GM12878 (cell line): ENCODE data around the gene RAB29. TPM values are rescaled to one million over a fixed set of nuclear protein-coding genes. Genes with fewer than 3 reads are reported as not detected.

Source experiments
- ATAC-seq: fragments of 200-7000 bp; cut with Tn5 transposase; 3 replicates; pipeline ENCODE4 v1.9.1; 2020; ENCODE audit warnings: mild to moderate bottlenecking, moderate library complexity
- BruUV-seq: library from RNA; stranded (reverse); fragments of 400-500 nt; replicated peaks from 2 replicates; lab custom pipeline; 2021; lab: Mats Ljungman, UMichigan
- CTCF ChIA-PET: fragments of 300-600 bp; sonication (Branson Sonifier 250); formaldehyde crosslinking; extraction: SDS; loops from one replicate; lab custom pipeline; 2021; ENCODE audit warnings: inconsistent platforms; lab: Yijun Ruan, JAX
- POLR2A ChIA-PET: fragments of 350-600 bp; formaldehyde crosslinking; extraction: SDS; loops from one replicate; lab custom pipeline; 2021; ENCODE audit warnings: inconsistent platforms; lab: Charles Lee
- RAD21 ChIA-PET: fragments of 300-600 bp; sonication (Branson Sonifier 250); formaldehyde crosslinking; loops from one replicate; lab custom pipeline; 2023; ENCODE audit warnings: antibody characterized with exemption; ENCODE audit not compliant: unreplicated experiment; lab: Charles Lee
- SMC1A ChIA-PET: fragments of 300-600 bp; sonication (Branson Sonifier 250); formaldehyde crosslinking; loops from one replicate; lab custom pipeline; 2023; ENCODE audit not compliant: unreplicated experiment, uncharacterized antibody; lab: Charles Lee
- DNase-seq: peaks from one replicate; pipeline ENCODE4 v3.0.0-alpha.2; 2011; ENCODE audit warnings: low read depth, low spot score
- FAIRE-seq: peaks from 3 replicates; lab custom pipeline; 2011; peaks lifted over from hg19 to GRCh38; lab: Jason Lieb, UNC
- H2AFZ ChIP-seq: 2 replicates; pipeline ENCODE4 v1.6.0; 2011; ENCODE audit warnings: low read depth, low read length, control low read depth; ENCODE audit not compliant: control insufficient read depth
- H3K27ac ChIP-seq: 2 replicates; pipeline ENCODE4 v1.5.1; 2011; ENCODE audit warnings: control low read depth; ENCODE audit not compliant: control insufficient read depth, insufficient read depth
- H3K27me3 ChIP-seq, 2 experiments: replicated peaks in 1 of 2; 2 replicates each; pipeline versions ENCODE4 v1.6.0 to v1.6.1; 2011; ENCODE audit warnings: low read length in 1 of 2; ENCODE audit not compliant: control insufficient read depth in 2 of 2, insufficient read depth in 2 of 2
- H3K36me3 ChIP-seq, 2 experiments: 2 replicates each; pipeline ENCODE4 v1.5.1; 2011; ENCODE audit warnings: low read length in 1 of 2; ENCODE audit not compliant: control insufficient read depth in 2 of 2, insufficient read depth in 2 of 2
- H3K4me1 ChIP-seq: 2 replicates; pipeline ENCODE4 v1.6.1; 2011; ENCODE audit warnings: mild to moderate bottlenecking, low read length, moderate library complexity, mixed read lengths; ENCODE audit not compliant: control insufficient read depth, insufficient read depth
- H3K4me2 ChIP-seq: 2 replicates; pipeline ENCODE4 v1.6.0; 2011; ENCODE audit warnings: control low read depth; ENCODE audit not compliant: control insufficient read depth, insufficient read depth
- H3K4me3 ChIP-seq: fragments of 200-600 bp; sonication (generic); 2 replicates; pipeline ENCODE4 v1.5.1; 2016
- H3K79me2 ChIP-seq: 2 replicates; pipeline ENCODE4 v1.6.0; 2011; ENCODE audit warnings: low read length; ENCODE audit not compliant: control insufficient read depth, insufficient read depth
- H3K9ac ChIP-seq: 2 replicates; pipeline ENCODE4 v1.8.0; 2011; ENCODE audit warnings: low read length, control low read depth, mixed read lengths; ENCODE audit not compliant: control insufficient read depth, insufficient read depth
- H3K9me3 ChIP-seq: replicated peaks from 3 replicates; pipeline ENCODE4 v1.5.1; 2011; ENCODE audit warnings: mild to moderate bottlenecking, low read length; ENCODE audit not compliant: control insufficient read depth, insufficient read depth
- H4K20me1 ChIP-seq: 2 replicates; pipeline ENCODE4 v1.6.0; 2011; ENCODE audit not compliant: control insufficient read depth, insufficient read depth
- BCL11A ChIP-seq: IDR thresholded peaks from 2 replicates; pipeline ENCODE4 v1.6.1; 2011; ENCODE audit warnings: low read depth, low read length
- BHLHE40 ChIP-seq, 2 experiments: fragments of 450-650 bp in 1 of 2; IDR thresholded peaks; 2 replicates each; pipeline ENCODE4 v1.6.1; 2011 to 2017; ENCODE audit warnings: low read depth in 2 of 2, borderline replicate concordance in 1 of 2, improper control_type of control experiment in 1 of 2, low read length in 1 of 2, mild to moderate bottlenecking in 1 of 2
- CBFB ChIP-seq: IDR thresholded peaks from 2 replicates; pipeline ENCODE4 v1.6.1; 2016; ENCODE audit warnings: antibody characterized with exemption, low read depth
- CHD1 ChIP-seq: IDR thresholded peaks from 2 replicates; pipeline ENCODE4 v1.6.1; 2012; ENCODE audit warnings: low read depth, low read length, improper control_type of control experiment
- CREB1 ChIP-seq: IDR thresholded peaks from 2 replicates; pipeline ENCODE4 v1.6.1; 2012; ENCODE audit warnings: low read depth, mild to moderate bottlenecking, inconsistent platforms
- GABPA ChIP-seq: IDR thresholded peaks from 2 replicates; pipeline ENCODE4 v1.6.1; 2014; ENCODE audit warnings: antibody characterized with exemption, low read depth, mild to moderate bottlenecking, inconsistent platforms
- MEF2B ChIP-seq: fragments of 450-650 bp; IDR thresholded peaks from 2 replicates; pipeline ENCODE4 v1.6.1; 2018; ENCODE audit warnings: mild to moderate bottlenecking, moderate library complexity; ENCODE audit not compliant: partially characterized antibody, poor library complexity, severe bottlenecking
- MYB ChIP-seq: fragments of 150-350 bp; IDR thresholded peaks from 2 replicates; pipeline ENCODE4 v1.6.1; 2014; ENCODE audit warnings: mild to moderate bottlenecking, low read depth, low read length, borderline replicate concordance
- NFXL1 ChIP-seq: fragments of 450-650 bp; IDR thresholded peaks from 2 replicates; pipeline ENCODE4 v1.6.1; 2017; ENCODE audit warnings: antibody characterized with exemption, mild to moderate bottlenecking, borderline replicate concordance
- PML ChIP-seq: IDR thresholded peaks from 2 replicates; pipeline ENCODE4 v1.6.1; 2012; ENCODE audit warnings: low read length, inconsistent platforms
- RB1 ChIP-seq: fragments of 450-650 bp; formaldehyde crosslinking; IDR thresholded peaks from 2 replicates; pipeline ENCODE4 v1.6.1; 2017; ENCODE audit warnings: mild to moderate bottlenecking, borderline replicate concordance
- SRF ChIP-seq, 2 experiments: IDR thresholded peaks; 2 replicates each; pipeline ENCODE4 v1.6.1; 2011; ENCODE audit warnings: low read depth in 2 of 2, low read length in 2 of 2, mild to moderate bottlenecking in 1 of 2, moderate library complexity in 1 of 2
- YBX1 ChIP-seq: fragments of 450-650 bp; IDR thresholded peaks from 2 replicates; pipeline ENCODE4 v1.6.1; 2016; ENCODE audit warnings: antibody characterized with exemption
- ZNF207 ChIP-seq: fragments of 450-650 bp; IDR thresholded peaks from 2 replicates; pipeline ENCODE4 v1.6.1; 2014; ENCODE audit warnings: antibody characterized with exemption, mild to moderate bottlenecking, borderline replicate concordance
- WGBS: methylation state at CpG from one replicate; pipeline ENCODE4 v1.1.6; 2016; ENCODE audit warnings: low lambda C conversion rate; ENCODE audit not compliant: insufficient replicate concordance, insufficient coverage; ENCODE audit errors: missing lambda C conversion rate; 5-methylcytosine and 5-hydroxymethylcytosine counted together
- in situ Hi-C: fragments of 300-500 bp; cut with MboI; formaldehyde crosslinking; loops from 9 replicates; pipeline ENCODE4 v1.14.3; 2018; ENCODE audit warnings: mixed read lengths
- intact Hi-C: fragments of 100-400 bp; cut with micrococcal nuclease; formaldehyde crosslinking; loops from one replicate; pipeline ENCODE4 v1.14.2; 2022; ENCODE audit not compliant: unreplicated experiment
- polyA plus RNA-seq, 11 experiments: library from polyadenylated mRNA; depleted of rRNA in 4 of 11; unstranded in 6 of 11; stranded (reverse) in 5 of 11; fragments of >200 nt; fragmentation: Nextera tagmentation in 4 of 11; fragmentation: Illumina TruSeq in 1 of 11; extraction: Ambion mirVana in 4 of 11; extraction: Trizol in 1 of 11; gene quantifications; 1 replicate in 1 of 11; 2 replicates in 10 of 11; pipeline versions ENCODE4 v1.2.1 to v1.2.3, GENCODE V29; 2011 to 2016; ENCODE audit warnings: inconsistent platforms in 2 of 11, missing spikeins in 2 of 11, low read depth in 1 of 11
- total RNA-seq, 4 experiments: library from RNA; depleted of rRNA in 3 of 4; stranded (reverse); fragments of >200 nt in 3 of 4; fragmentation: Illumina TruSeq in 1 of 4; extraction: Trizol in 1 of 4; gene quantifications; 2 replicates each; pipeline versions ENCODE4 v1.2.1 to v1.2.3, GENCODE V29; 2013 to 2021
- TF ChIP-seq, protein P1 (sequence below): fragments of 450-650 bp; IDR thresholded peaks from 2 replicates; pipeline ENCODE4 v1.6.1; 2017; ENCODE audit warnings: borderline replicate concordance
- TF ChIP-seq, protein P2 (sequence below): IDR thresholded peaks from 2 replicates; pipeline ENCODE4 v1.6.1; 2012; ENCODE audit warnings: low read depth, low read length, improper control_type of control experiment
- TF ChIP-seq, protein P3 (sequence below): fragments of 450-650 bp; IDR thresholded peaks from 2 replicates; pipeline ENCODE4 v1.6.1; 2014; ENCODE audit warnings: mild to moderate bottlenecking

The RAB29 gene
- total and polyA plus RNA-seq, 10 of the 15 experiments (the other 5 are each of a cell fraction or from before 2014, with no cell fraction given) = 11.7 to 74.5 (median 15.0) TPM

DNA sequence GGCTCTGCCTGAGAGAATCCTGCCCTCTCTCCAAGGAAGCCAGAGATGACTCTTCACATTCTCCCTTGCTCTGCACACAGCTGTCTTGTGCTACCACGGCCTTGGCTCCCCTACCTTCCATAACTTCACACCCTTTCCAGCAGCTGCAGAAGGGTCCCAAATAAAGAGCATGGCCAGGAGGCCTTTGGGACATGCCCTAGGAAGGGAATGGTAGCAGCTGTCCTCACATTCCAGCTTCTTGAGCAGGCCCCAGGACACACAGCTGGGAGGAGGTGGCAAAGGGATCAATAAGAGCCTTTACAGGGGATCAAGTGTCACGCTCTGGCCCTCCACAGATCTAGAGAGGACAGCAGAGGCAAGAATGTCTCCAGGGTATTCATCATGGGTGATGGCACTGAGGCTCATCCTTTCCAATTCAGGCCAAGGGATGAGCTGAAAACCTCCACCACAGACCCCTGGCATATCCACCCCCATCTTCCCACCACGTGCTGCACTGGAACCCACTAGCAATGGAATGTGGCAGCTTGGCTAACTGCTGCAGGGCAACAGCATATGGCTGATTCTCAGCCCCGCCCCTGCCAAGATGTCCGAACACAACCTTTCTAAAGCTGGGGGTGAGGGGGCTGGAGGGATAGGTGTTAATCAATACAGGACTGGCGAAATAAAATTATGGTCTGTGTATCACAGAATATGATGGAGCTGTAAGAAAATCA is 17.8 kb upstream of the RAB29 start:
- WGBS = 34% methylated on average over 6 of the region's 6 CpGs
- Histone ChIP-seq H3K4me1 (peaks cover 7% of the 10 kb centered on the region), H3K9ac (no peak overlapping the region), H3K9me3 (no peaks in the 10 kb centered on the region), H2AFZ (no peak overlapping the region), H3K36me3 (no peaks in the 10 kb centered on the region), H3K27me3 (no peaks in the 10 kb centered on the region; a peak in 1 of 4 replicates), H3K27ac (no peak overlapping the region), H4K20me1 (no peaks in the 10 kb centered on the region), H3K4me2 (no peak overlapping the region), H3K79me2 (no peaks in the 10 kb centered on the region), H3K4me3 (no peak overlapping the region)
- intact Hi-C loops (loop anchor here (2.0 kb wide), 1 partner anchor 114 kb away; no protein-coding TSS in a partner anchor), in situ Hi-C loops (loop anchor here (5.0 kb wide), 3 partner anchors 119 to 314 kb away; no protein-coding TSS in a partner anchor)
- ChIA-PET SMC1A (interaction anchor here (0.5 to 5.4 kb wide), 15 partner anchors 11 to 1541 kb away, joined by 3 to 104 read pairs (median 5); partner anchors contain the start of gene SLC41A1), CTCF (interaction anchor here (1.2 to 14.2 kb wide), 18 partner anchors 11 to 238 kb away, joined by 3 to 222 read pairs (median 10); no protein-coding TSS in a partner anchor), RAD21 (interaction anchor here (1.1 to 6.0 kb wide), 9 partner anchors 13 to 313 kb away, joined by 3 to 121 read pairs (median 7); no protein-coding TSS in a partner anchor), POLR2A (no interaction called here)
- ATAC-seq = no peak
- TF ChIP-seq YBX1 (no peak), CHD1 (no peak), CREB1 (no peak), CBFB (no peak), RB1 (no peak), NFXL1 (no peak), BCL11A (no peak), SRF (IDR thresholded peaks at IDR 0.05; ENCODE audit: low read depth in 2 of 2, low read length in 2 of 2) (no peak), BHLHE40 (IDR thresholded peaks at IDR 0.05; ENCODE audit: borderline replicate concordance in 1 of 2, low read depth in 2 of 2, low read length in 1 of 2) (no peak), ZNF207 (no peak), PML (no peak), GABPA (no peak), MEF2B (no peak), MYB (no peak)
- TF ChIP-seq, protein P1, sequence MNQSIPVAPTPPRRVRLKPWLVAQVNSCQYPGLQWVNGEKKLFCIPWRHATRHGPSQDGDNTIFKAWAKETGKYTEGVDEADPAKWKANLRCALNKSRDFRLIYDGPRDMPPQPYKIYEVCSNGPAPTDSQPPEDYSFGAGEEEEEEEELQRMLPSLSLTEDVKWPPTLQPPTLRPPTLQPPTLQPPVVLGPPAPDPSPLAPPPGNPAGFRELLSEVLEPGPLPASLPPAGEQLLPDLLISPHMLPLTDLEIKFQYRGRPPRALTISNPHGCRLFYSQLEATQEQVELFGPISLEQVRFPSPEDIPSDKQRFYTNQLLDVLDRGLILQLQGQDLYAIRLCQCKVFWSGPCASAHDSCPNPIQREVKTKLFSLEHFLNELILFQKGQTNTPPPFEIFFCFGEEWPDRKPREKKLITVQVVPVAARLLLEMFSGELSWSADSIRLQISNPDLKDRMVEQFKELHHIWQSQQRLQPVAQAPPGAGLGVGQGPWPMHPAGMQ = no peak
- TF ChIP-seq, protein P2, sequence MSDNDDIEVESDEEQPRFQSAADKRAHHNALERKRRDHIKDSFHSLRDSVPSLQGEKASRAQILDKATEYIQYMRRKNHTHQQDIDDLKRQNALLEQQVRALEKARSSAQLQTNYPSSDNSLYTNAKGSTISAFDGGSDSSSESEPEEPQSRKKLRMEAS = no peak
- TF ChIP-seq, protein P3, sequence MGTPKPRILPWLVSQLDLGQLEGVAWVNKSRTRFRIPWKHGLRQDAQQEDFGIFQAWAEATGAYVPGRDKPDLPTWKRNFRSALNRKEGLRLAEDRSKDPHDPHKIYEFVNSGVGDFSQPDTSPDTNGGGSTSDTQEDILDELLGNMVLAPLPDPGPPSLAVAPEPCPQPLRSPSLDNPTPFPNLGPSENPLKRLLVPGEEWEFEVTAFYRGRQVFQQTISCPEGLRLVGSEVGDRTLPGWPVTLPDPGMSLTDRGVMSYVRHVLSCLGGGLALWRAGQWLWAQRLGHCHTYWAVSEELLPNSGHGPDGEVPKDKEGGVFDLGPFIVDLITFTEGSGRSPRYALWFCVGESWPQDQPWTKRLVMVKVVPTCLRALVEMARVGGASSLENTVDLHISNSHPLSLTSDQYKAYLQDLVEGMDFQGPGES = no peak
- DNase-seq = no peak
- FAIRE-seq = no peak
- BruUV-seq = no TSS peak
